OCI-LY7 (cell line): ENCODE measurements around the gene HOXB3.

ENCODE experiments used
- CTCF ChIP-seq: fragments of 200-600 bp; sonication (generic); conservative IDR thresholded peaks from 2 replicates; pipeline ENCODE4 v1.5.1; 2014; ENCODE audit warnings: mild to moderate bottlenecking, antibody characterized with exemption, low read length, moderate library complexity, mixed read lengths
- EZH2phosphoT487 ChIP-seq: fragments of 200-600 bp; sonication (generic); IDR thresholded peaks from 2 replicates; pipeline ENCODE4 v1.6.1; 2018; ENCODE audit warnings: low read depth, borderline replicate concordance, mild to moderate bottlenecking, mixed run types, antibody characterized with exemption, low read length, moderate library complexity, mixed read lengths

DNA sequence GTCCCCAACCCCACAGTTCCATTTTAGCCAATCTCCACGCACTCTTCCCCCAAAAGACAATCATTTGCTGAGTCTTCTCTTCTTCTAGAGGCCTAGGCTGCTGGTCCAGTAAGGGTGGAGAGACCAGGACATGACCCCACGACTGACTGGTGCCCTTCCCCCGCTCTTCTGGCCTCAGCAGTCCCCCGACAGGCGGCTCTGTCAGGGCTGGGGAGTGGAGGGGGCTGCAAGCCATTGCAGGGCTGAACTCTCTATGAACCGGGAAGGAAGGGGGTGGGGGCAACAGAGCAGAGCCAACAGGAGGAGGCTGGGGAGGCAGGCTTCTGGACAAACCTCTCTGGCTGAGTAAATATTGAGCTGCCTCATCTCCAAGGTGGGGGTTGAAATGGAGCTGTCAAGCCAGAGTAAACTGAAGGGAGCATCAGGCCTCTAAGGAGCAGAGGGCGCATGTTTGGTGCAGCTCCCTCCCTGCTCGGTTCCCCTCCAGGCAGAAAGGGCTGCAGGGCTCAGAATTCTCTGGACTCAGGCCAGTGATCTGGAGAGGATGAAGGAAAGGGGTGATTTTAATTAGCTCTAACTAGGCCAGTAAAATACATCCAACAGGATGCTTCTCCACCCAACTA is 67.9 kb downstream of the HOXB3 start:
- no peak for TF ChIP-seq CTCF
- no peak for TF ChIP-seq EZH2phosphoT487
